Breast epithelium (tissue), 3 donors: ENCODE measurements around the gene PKD2L1.

Experiments used
- CTCF ChIP-seq, 3 donors: fragments of 450-650 bp; IDR thresholded peaks; one replicate each; pipeline ENCODE4 v1.5.1; 2016 to 2017; ENCODE audit warnings: antibody characterized with exemption in 3 of 3, mild to moderate bottlenecking in 3 of 3, moderate library complexity in 3 of 3
- POLR2A ChIP-seq: fragments of 450-650 bp; IDR thresholded peaks from one replicate; pipeline ENCODE4 v1.6.1; 2016; ENCODE audit warnings: antibody characterized with exemption, mild to moderate bottlenecking, moderate library complexity
- POLR2AphosphoS5 ChIP-seq, 3 donors: sonication (generic); formaldehyde crosslinking; IDR thresholded peaks; one replicate each; pipeline ENCODE4 v1.6.1; 2017; ENCODE audit warnings: antibody characterized with exemption in 3 of 3

- no peak for TF ChIP-seq CTCF (IDR thresholded peaks at IDR 0.05)
- no peak for TF ChIP-seq POLR2A
- TF ChIP-seq POLR2AphosphoS5 (IDR thresholded peaks at IDR 0.05): no peak
Observed at GRCh38 chr10:100315615-100316014, 14.4 kb downstream of the PKD2L1 start.
